ENCODE results near the gene CYB561. TPM values are rescaled to one million over a fixed set of nuclear protein-coding genes. Genes with fewer than 3 reads are reported as not detected.

The CYB561 gene
- total RNA-seq, 1 experiment from 2014 or later: 35.1 TPM

GRCh38 chr17:63493411-63493810 lies 47.3 kb upstream of the CYB561 start:
- Mint-ChIP-seq H3K4me3 (no peak overlapping the region), H3K27me3 (ENCODE audit: low read depth) (no peaks in the 10 kb centered on the region), H3K36me3 (no peaks in the 10 kb centered on the region), H3K9me3 (no peaks in the 10 kb centered on the region), H3K27ac (no peak overlapping the region), H3K4me1 (peaks cover 5% of the 10 kb centered on the region)
- TF ChIP-seq ZNF138 (CRISPR knock-in tag; conservative IDR thresholded peaks at IDR 0.05): no peak
- DNase-seq (ENCODE audit: low spot score): no peak
- ChIA-PET CTCF (interaction anchor here (5.2 kb wide), 1 partner anchor 68 kb away, joined by 44 read pairs; no protein-coding TSS in a partner anchor), POLR2A (no interaction called here)
- no peak for ATAC-seq

GRCh38 chr17:63492940-63493339 lies 46.8 kb upstream of the CYB561 start:
- TF ChIP-seq ZNF425 (CRISPR knock-in tag; conservative IDR thresholded peaks at IDR 0.05) (no peak), ZMAT4 (CRISPR knock-in tag; IDR thresholded peaks at IDR 0.05) (no peak)
- Mint-ChIP-seq H3K36me3 (no peaks in the 10 kb centered on the region), H3K4me1 (peaks cover under 1% of the 10 kb centered on the region), H3K27ac (no peak overlapping the region), H3K9me3 (no peaks in the 10 kb centered on the region), H3K27me3 (ENCODE audit: low read depth) (no peaks in the 10 kb centered on the region), H3K4me3 (no peak overlapping the region)
- ChIA-PET POLR2A (no interaction called here), CTCF (interaction anchor here (1.0 kb wide), 1 partner anchor 119 kb away, joined by 3 read pairs; no protein-coding TSS in a partner anchor)
- ATAC-seq (no peak), DNase-seq (ENCODE audit: low spot score) (no peak)

GRCh38 chr17:63491977-63492618 lies 46.0 kb upstream of the CYB561 start:
- no peak overlapping the region for H3K4me3 Mint-ChIP-seq
- POLR2A ChIA-PET: no interaction called here

More at GRCh38 chr17:63491977-63492618, 46.0 kb upstream of the CYB561 start:
- Mint-ChIP-seq H3K4me1 (no peaks in the 10 kb centered on the region), H3K27me3 (ENCODE audit: low read depth) (no peaks in the 10 kb centered on the region), H3K27ac (no peak overlapping the region), H3K36me3 (no peaks in the 10 kb centered on the region), H3K9me3 (no peaks in the 10 kb centered on the region)
- DNase-seq (ENCODE audit: low spot score): no peak
- ATAC-seq: no peak
- TF ChIP-seq ZBTB21 (CRISPR knock-in tag; IDR thresholded peaks at IDR 0.05; ENCODE audit: borderline replicate concordance) (no peak), NFATC4 (CRISPR knock-in tag; IDR thresholded peaks at IDR 0.05) (no peak), ZNF416 (CRISPR knock-in tag; IDR thresholded peaks at IDR 0.05) (no peak), USF1 (CRISPR knock-in tag; IDR thresholded peaks at IDR 0.05) (no peak), AFF4 (CRISPR knock-in tag; IDR thresholded peaks at IDR 0.05; ENCODE audit: borderline replicate concordance) (no peak), ESRRA (CRISPR knock-in tag; IDR thresholded peaks at IDR 0.05; ENCODE audit: borderline replicate concordance) (no peak), SP1 (CRISPR knock-in tag; conservative IDR thresholded peaks at IDR 0.05) (no peak), NFE2L1 (CRISPR knock-in tag; IDR thresholded peaks at IDR 0.05) (no peak), HMGXB4 (CRISPR knock-in tag; IDR thresholded peaks at IDR 0.05) (no peak), ZMAT4 (CRISPR knock-in tag; IDR thresholded peaks at IDR 0.05) (no peak), ZSCAN18 (CRISPR knock-in tag; IDR thresholded peaks at IDR 0.05) (no peak), IRF1 (CRISPR knock-in tag; IDR thresholded peaks at IDR 0.05) (no peak), ZNF138 (CRISPR knock-in tag; conservative IDR thresholded peaks at IDR 0.05) (no peak)
- CTCF ChIA-PET: interaction anchor here (1.0 to 1.3 kb wide), 2 partner anchors 66 to 120 kb away, joined by 3 to 7 read pairs; no protein-coding TSS in a partner anchor

Data from WTC11 (cell line).